Endothelial cell of umbilical vein (primary cell): ENCODE data around the gene KRTAP10-11. TPM values are rescaled to one million over a fixed set of nuclear protein-coding genes. Genes with fewer than 3 reads are reported as not detected.

ENCODE experiments used
- BruUV-seq: library from RNA; stranded (reverse); fragments of 400-500 nt; replicated peaks from 2 replicates; lab custom pipeline; 2021; lab: Mats Ljungman, UMichigan
- CTCF ChIA-PET: fragments of 300-600, 350-600 bp; sonication (Branson Sonifier 250); formaldehyde crosslinking; loops from one replicate; lab custom pipeline; 2021; ENCODE audit warnings: antibody characterized with exemption, inconsistent platforms; lab: Charles Lee
- POLR2A ChIA-PET: fragments of 300-600, 350-600 bp; sonication (Branson Sonifier 250); formaldehyde crosslinking; loops from one replicate; lab custom pipeline; 2021; ENCODE audit warnings: antibody characterized with exemption, inconsistent platforms; lab: Charles Lee
- DNase-seq: peaks from one replicate; pipeline ENCODE4 v3.0.0-alpha.2; 2011; ENCODE audit warnings: low read depth, low spot score
- FAIRE-seq: peaks from 2 replicates; lab custom pipeline; 2011; peaks lifted over from hg19 to GRCh38; lab: Jason Lieb, UNC
- H2AFZ ChIP-seq: 2 replicates; pipeline ENCODE4 v1.6.0; 2012; ENCODE audit warnings: low read depth, low read length, control low read depth, inconsistent platforms
- H3K27ac ChIP-seq: 2 replicates; pipeline ENCODE4 v1.5.1; 2011; ENCODE audit warnings: low read depth, mild to moderate bottlenecking, control low read depth, low read length, moderate library complexity; ENCODE audit not compliant: insufficient read depth
- H3K27me3 ChIP-seq, 2 experiments: 2 replicates each; pipeline versions ENCODE4 v1.6.0 to v1.6.1; 2011; ENCODE audit warnings: low read length in 2 of 2, mixed read lengths in 1 of 2; ENCODE audit not compliant: control insufficient read depth in 2 of 2, insufficient read depth in 2 of 2
- H3K36me3 ChIP-seq, 2 experiments: 2 replicates in 1 of 2; 3 replicates in 1 of 2; pipeline ENCODE4 v1.5.1; 2011; ENCODE audit warnings: low read length in 2 of 2, mild to moderate bottlenecking in 1 of 2, moderate library complexity in 1 of 2; ENCODE audit not compliant: control insufficient read depth in 2 of 2, insufficient read depth in 2 of 2; ENCODE audit errors: extremely low read depth in 1 of 2
- H3K4me1 ChIP-seq: 3 replicates; pipeline ENCODE4 v1.5.1; 2011; ENCODE audit warnings: mild to moderate bottlenecking, low read length; ENCODE audit not compliant: control insufficient read depth, insufficient read depth; ENCODE audit errors: extremely low read depth
- H3K4me2 ChIP-seq: 2 replicates; pipeline ENCODE4 v1.6.1; 2011; ENCODE audit warnings: low read length, control low read depth, mixed read lengths; ENCODE audit not compliant: insufficient read depth
- H3K4me3 ChIP-seq, 3 experiments: fragments of 200-600 bp in 1 of 3; sonication (generic), shearing (Covaris generic) in 1 of 3; replicated peaks in 1 of 3; 2 replicates each; pipeline ENCODE4 v1.5.1; 2011 to 2016; ENCODE audit warnings: control low read depth in 3 of 3, low read length in 3 of 3, mild to moderate bottlenecking in 2 of 3, inconsistent platforms in 1 of 3, low read depth in 1 of 3, moderate library complexity in 1 of 3; ENCODE audit not compliant: insufficient read depth in 1 of 3
- H3K79me2 ChIP-seq: 2 replicates; pipeline ENCODE4 v1.6.0; 2012; ENCODE audit warnings: low read length, inconsistent platforms; ENCODE audit not compliant: control insufficient read depth, insufficient read depth
- H3K9ac ChIP-seq: replicated peaks from 2 replicates; pipeline ENCODE3; 2011; ENCODE audit warnings: low read length, control low read depth; ENCODE audit not compliant: insufficient read depth; ENCODE audit errors: extremely low read depth
- H3K9me1 ChIP-seq: replicated peaks from 3 replicates; pipeline ENCODE4 v1.6.0; 2011; ENCODE audit warnings: mild to moderate bottlenecking, low read length; ENCODE audit not compliant: control insufficient read depth, insufficient read depth; ENCODE audit errors: extremely low read depth
- H3K9me3 ChIP-seq: replicated peaks from 2 replicates; pipeline ENCODE4 v1.5.1; 2012; ENCODE audit warnings: low read length, inconsistent platforms; ENCODE audit not compliant: control insufficient read depth, insufficient read depth
- H4K20me1 ChIP-seq: replicated peaks from 2 replicates; pipeline ENCODE3; 2011; ENCODE audit warnings: mild to moderate bottlenecking, low read length; ENCODE audit not compliant: control insufficient read depth, insufficient read depth; ENCODE audit errors: extremely low read depth
- CTCF ChIP-seq, 2 donors: IDR thresholded peaks; 1 replicate in 1 of 2; 2 replicates in 1 of 2; pipeline ENCODE4 v1.5.1; 2011; ENCODE audit warnings: low read length in 2 of 2, mild to moderate bottlenecking in 2 of 2, moderate library complexity in 2 of 2, control low read depth in 1 of 2, inconsistent platforms in 1 of 2, low read depth in 1 of 2; ENCODE audit not compliant: insufficient read depth in 1 of 2; ENCODE audit errors: extremely low read depth in 1 of 2
- EZH2 ChIP-seq: IDR thresholded peaks from 2 replicates; pipeline ENCODE4 v1.6.1; 2012; ENCODE audit warnings: borderline replicate concordance, low read depth, mild to moderate bottlenecking, moderate library complexity, low read length, inconsistent platforms; ENCODE audit not compliant: severe bottlenecking
- FOS ChIP-seq: IDR thresholded peaks from 2 replicates; pipeline ENCODE4 v1.6.1; 2011; ENCODE audit warnings: mild to moderate bottlenecking, low read length, moderate library complexity, borderline replicate concordance; ENCODE audit not compliant: insufficient read depth
- GATA2 ChIP-seq: IDR thresholded peaks from 2 replicates; pipeline ENCODE4 v1.7.0; 2011; ENCODE audit warnings: low read depth, mild to moderate bottlenecking, moderate library complexity, mixed read lengths, low read length; ENCODE audit not compliant: insufficient read length, insufficient read depth
- JUN ChIP-seq: IDR thresholded peaks from 2 replicates; pipeline ENCODE4 v1.6.1; 2011; ENCODE audit warnings: borderline replicate concordance, low read depth; ENCODE audit not compliant: insufficient read length, insufficient read depth
- MAX ChIP-seq: IDR thresholded peaks from 2 replicates; pipeline ENCODE4 v1.6.1; 2011; ENCODE audit not compliant: insufficient read depth, insufficient read length
- MYC ChIP-seq: IDR thresholded peaks from one replicate; pipeline ENCODE4 v1.6.1; 2011; ENCODE audit warnings: mild to moderate bottlenecking, low read depth, low read length
- POLR2A ChIP-seq: IDR thresholded peaks from 2 replicates; pipeline ENCODE4 v1.6.1; 2012; ENCODE audit warnings: low read depth, mild to moderate bottlenecking, control low read depth, low read length
- POLR2AphosphoS5 ChIP-seq: IDR thresholded peaks from 2 replicates; pipeline ENCODE4 v1.6.1; 2012; ENCODE audit warnings: low read depth, mild to moderate bottlenecking, control low read depth, low read length, moderate library complexity; ENCODE audit not compliant: insufficient read depth
- dilution Hi-C: fragments of 300-500 bp; cut with MboI; formaldehyde crosslinking; loops from one replicate; pipeline ENCODE4 v1.15.0; 2019; ENCODE audit warnings: low sequenced_read_pairs; ENCODE audit not compliant: extremely low pct_ligation_motif_present
- intact Hi-C: fragments of 100-400 bp; cut with micrococcal nuclease; formaldehyde crosslinking; loops from one replicate; pipeline ENCODE4 v1.10.0; 2022
- polyA plus RNA-seq, 4 experiments: library from polyadenylated mRNA; depleted of rRNA in 3 of 4; stranded (reverse) in 3 of 4; unstranded in 1 of 4; fragments of >200 nt; gene quantifications; 2 replicates each; pipeline versions ENCODE4 v1.2.1 to v1.2.3, GENCODE V29; 2011 to 2012; ENCODE audit warnings: missing spikeins in 1 of 4
- total RNA-seq: library from RNA; stranded (reverse); gene quantifications from 2 replicates; pipeline ENCODE4 v1.2.3, GENCODE V29; 2021

KRTAP10-11 gene
- total and polyA plus RNA-seq, 2 donors (not counting 3 experiments of a cell fraction or from before 2014, with no cell fraction given), result not detected

- ChIA-PET CTCF (no interaction called here), POLR2A (no interaction called here)
- Histone ChIP-seq H3K36me3 (no peaks in the 10 kb centered on the region), H3K9ac (no peak overlapping the region), H3K9me1 (no peaks in the 10 kb centered on the region), H3K4me1 (no peaks in the 10 kb centered on the region), H3K4me3 (no peak overlapping the region), H2AFZ (no peak overlapping the region), H3K27ac (no peak overlapping the region), H3K9me3 (no peaks in the 10 kb centered on the region), H3K79me2 (no peaks in the 10 kb centered on the region), H3K27me3 (no peaks in the 10 kb centered on the region), H4K20me1 (no peaks in the 10 kb centered on the region), H3K4me2 (no peak overlapping the region)
- dilution Hi-C loops (no loop called here), intact Hi-C loops (no loop called here)
- no TSS peak for BruUV-seq
- FAIRE-seq, result no peak
- no peak for TF ChIP-seq POLR2A
- no peak for TF ChIP-seq JUN
- no peak for TF ChIP-seq GATA2
- TF ChIP-seq CTCF (IDR thresholded peaks at IDR 0.05; ENCODE audit: extremely low read depth in 1 of 2, insufficient read depth in 1 of 2, low read depth in 1 of 2, low read length in 2 of 2), result no peak
- TF ChIP-seq EZH2, result no peak
- no peak for TF ChIP-seq MAX
- no peak for TF ChIP-seq FOS
- TF ChIP-seq POLR2AphosphoS5, result no peak
- no peak for TF ChIP-seq MYC
- DNase-seq, result no peak
Measured at GRCh38 chr21:44647222-44647552, 973 bp downstream of the KRTAP10-11 start.
